ENCODE measurements around the gene GLA.

GRCh38 chrX:101394372-101394771 lies 13.4 kb downstream of the GLA start:
- TF ChIP-seq TAF1 (IDR thresholded peaks at IDR 0.05; ENCODE audit: low read depth, low read length) (no peak), CTCF (IDR thresholded peaks at IDR 0.05; ENCODE audit: control extremely low read depth in 1 of 3, insufficient read depth in 1 of 3, low read depth in 1 of 3, low read length in 3 of 3) (no peak), SP2 (IDR thresholded peaks at IDR 0.05; ENCODE audit: low read length) (no peak), CHD2 (IDR thresholded peaks at IDR 0.05; ENCODE audit: low read length) (no peak), TCF12 (IDR thresholded peaks at IDR 0.05; ENCODE audit: low read depth, low read length) (no peak), TBP (IDR thresholded peaks at IDR 0.05; ENCODE audit: low read depth, low read length) (no peak)
